Measurements from ENCODE around the gene COL20A1. TPM values are rescaled to one million over a fixed set of nuclear protein-coding genes. Genes with fewer than 3 reads are reported as not detected.
A peak's percentile ranks its signal among the peaks of the same experiment; 100 is the strongest.

COL20A1 gene
- total and polyA plus RNA-seq, 2 of the 13 experiments (the other 11 are each of a cell fraction or from before 2014, with no cell fraction given), result not detected

- Histone ChIP-seq H4K20me1 (ENCODE audit: insufficient read depth, low read length) (peaks cover 7% of the 10 kb centered on the region; the same call in 1 of the 2 replicates), H3K4me2 (ENCODE audit: low read depth, low read length) (no peak overlapping the region), H3K9me3 (ENCODE audit: low read length) (no peaks in the 10 kb centered on the region), H3K79me2 (ENCODE audit: insufficient read depth, low read length) (no peaks in the 10 kb centered on the region), H3K4me3 (replicated peaks in 1 of 3; ENCODE audit: insufficient read depth in 1 of 3, low read depth in 2 of 3, low read length in 3 of 3) (no peak overlapping the region), H3K27ac (ENCODE audit: extremely low read length, insufficient read depth, low read length) (no peak overlapping the region), H3K9ac (ENCODE audit: insufficient read depth, low read depth, low read length) (no peak overlapping the region), H3K36me3 (replicated peaks in 1 of 2; ENCODE audit: control insufficient read depth in 1 of 2, insufficient read depth in 2 of 2, low read length in 2 of 2) (peaks cover 43 to 71% of the 10 kb centered on the region in 2 experiments), H3K4me1 (ENCODE audit: insufficient read depth, low read length) (no peaks in the 10 kb centered on the region), H2AFZ (ENCODE audit: low read length) (no peak overlapping the region), H3K27me3 (ENCODE audit: control insufficient read depth in 1 of 2, insufficient read depth in 2 of 2, low read length in 2 of 2) (no peaks in the 10 kb centered on the region)
- no peak for ATAC-seq
- ChIA-PET POLR2A (interaction anchor here (1.1 kb wide), 1 partner anchor 12 kb away, joined by 4 read pairs; the partner anchor contains the start of gene ARFGAP1), CTCF (ENCODE audit: low intra/inter-chr PET ratio, low total read pairs) (no interaction called here)
- FAIRE-seq, result no peak
- intact Hi-C loops (cut with micrococcal nuclease; ENCODE audit: unreplicated experiment) (no loop called here), in situ Hi-C loops (cut with HindIII; ENCODE audit: extremely low pct_ligation_motif_present, low pct_unique_long_range_greater_than_20kb) (no loop called here)
- BruUV-seq (replicated peaks), result no TSS peak
- WGBS (ENCODE audit: low lambda C conversion rate), result 98% methylated on average over 25 of the region's 25 CpGs
- DNase-seq (ENCODE audit: low spot score), result no peak
- TF ChIP-seq AGO2 (optimal IDR thresholded peaks at IDR 0.05; ENCODE audit: low read depth, low read length) (peak; percentile 93), ZNF333 (CRISPR knock-in tag; IDR thresholded peaks at IDR 0.05; ENCODE audit: borderline replicate concordance) (peak; percentile 48; the same call in 1 of the 2 replicates), HNRNPLL (IDR thresholded peaks at IDR 0.05; ENCODE audit: low read depth, low read length, poor library complexity, severe bottlenecking) (peak; percentile 1), ZNF615 (CRISPR knock-in tag; IDR thresholded peaks at IDR 0.05; ENCODE audit: borderline replicate concordance) (no peak), ONECUT2 (CRISPR knock-in tag; IDR thresholded peaks at IDR 0.05) (no peak), CREM (IDR thresholded peaks at IDR 0.05) (no peak), CREM (CRISPR knock-in tag; IDR thresholded peaks at IDR 0.05) (no peak), FOXM1 (CRISPR knock-in tag; IDR thresholded peaks at IDR 0.05) (0 out of 2 replicates have a peak, but pooled peaks have one; percentile 14), POLR2A (IDR thresholded peaks at IDR 0.05; ENCODE audit: insufficient read depth in 1 of 2, low read depth in 2 of 2, low read length in 2 of 2) (0 out of 4 replicates have a peak, but pooled peaks of 1 of the 2 experiments have one; percentile 29), IRF9 (CRISPR knock-in tag; IDR thresholded peaks at IDR 0.05; ENCODE audit: borderline replicate concordance) (no peak), CHD2 (IDR thresholded peaks at IDR 0.05; ENCODE audit: low read depth, low read length) (no peak), RBFOX2 (IDR thresholded peaks at IDR 0.05; ENCODE audit: low read depth, low read length) (peak; percentile 72), RBM39 (IDR thresholded peaks at IDR 0.05; ENCODE audit: low read depth, low read length, poor library complexity, severe bottlenecking) (peak; percentile 16), ZNF441 (CRISPR knock-in tag; IDR thresholded peaks at IDR 0.05; ENCODE audit: borderline replicate concordance) (no peak), TEAD3 (CRISPR knock-in tag; optimal IDR thresholded peaks at IDR 0.05; ENCODE audit: borderline replicate concordance) (peak; percentile 8), CBX5 (CRISPR knock-in tag; IDR thresholded peaks at IDR 0.05; ENCODE audit: borderline replicate concordance) (peak; percentile 70; the same call in 1 of the 2 replicates), ZNF550 (CRISPR knock-in tag; IDR thresholded peaks at IDR 0.05; ENCODE audit: borderline replicate concordance) (0 out of 2 replicates have a peak, but pooled peaks have one; percentile 24), ZNF570 (CRISPR knock-in tag; IDR thresholded peaks at IDR 0.05; ENCODE audit: borderline replicate concordance) (no peak), SP1 (IDR thresholded peaks at IDR 0.05) (no peak), SP1 (CRISPR knock-in tag; IDR thresholded peaks at IDR 0.05) (0 out of 2 replicates have a peak, but pooled peaks have one; percentile 10), KDM5B (CRISPR knock-in tag; IDR thresholded peaks at IDR 0.05; ENCODE audit: borderline replicate concordance) (peak; percentile 22; the same call in 1 of the 2 replicates), SAP130 (CRISPR knock-in tag; IDR thresholded peaks at IDR 0.05; ENCODE audit: low read depth) (no peak), SMAD9 (CRISPR knock-in tag; IDR thresholded peaks at IDR 0.05) (no peak), ZNF34 (CRISPR knock-in tag; IDR thresholded peaks at IDR 0.05; ENCODE audit: borderline replicate concordance) (no peak), ZNF678 (CRISPR knock-in tag; IDR thresholded peaks at IDR 0.05) (no peak)
- TF ChIP-seq, protein P1, sequence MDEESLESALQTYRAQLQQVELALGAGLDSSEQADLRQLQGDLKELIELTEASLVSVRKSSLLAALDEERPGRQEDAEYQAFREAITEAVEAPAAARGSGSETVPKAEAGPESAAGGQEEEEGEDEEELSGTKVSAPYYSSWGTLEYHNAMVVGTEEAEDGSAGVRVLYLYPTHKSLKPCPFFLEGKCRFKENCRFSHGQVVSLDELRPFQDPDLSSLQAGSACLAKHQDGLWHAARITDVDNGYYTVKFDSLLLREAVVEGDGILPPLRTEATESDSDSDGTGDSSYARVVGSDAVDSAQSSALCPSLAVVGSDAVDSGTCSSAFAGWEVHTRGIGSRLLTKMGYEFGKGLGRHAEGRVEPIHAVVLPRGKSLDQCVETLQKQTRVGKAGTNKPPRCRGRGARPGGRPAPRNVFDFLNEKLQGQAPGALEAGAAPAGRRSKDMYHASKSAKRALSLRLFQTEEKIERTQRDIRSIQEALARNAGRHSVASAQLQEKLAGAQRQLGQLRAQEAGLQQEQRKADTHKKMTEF (CRISPR knock-in tag; IDR thresholded peaks at IDR 0.05), result no peak
Observed at GRCh38 chr20:63284544-63284949, 8.4 kb upstream of the COL20A1 start.
